Adrenal gland (tissue), 12 donors: Measurements from ENCODE around the gene KCNT2. TPM values are rescaled to one million over a fixed set of nuclear protein-coding genes. Genes with fewer than 3 reads are reported as not detected.
"Not testable (repeated sequence)": the region's sequence is repeated elsewhere in the genome, so short reads cannot be mapped to it uniquely, and the experiment has no call there.

ENCODE experiments used
- DNase-seq, 7 donors: peaks; one replicate each; pipeline ENCODE4 v3.0.0-alpha.2; 2019 to 2020
- H3K27ac ChIP-seq, 5 donors: fragments of 200-600 bp; sonication (generic) in 4 of 5; 1 replicate in 3 of 5; 2 replicates in 2 of 5; pipeline versions ENCODE4 v1.5.1 to v1.8.0; 2016 to 2020; ENCODE audit warnings: mild to moderate bottlenecking in 1 of 5
- H3K27me3 ChIP-seq: fragments of 200-600 bp; 2 replicates; pipeline ENCODE4 v1.8.0; 2021
- H3K36me3 ChIP-seq, 2 donors: fragments of 200-600 bp; replicated peaks in 1 of 2; 1 replicate in 1 of 2; 2 replicates in 1 of 2; pipeline versions ENCODE4 v1.5.1 to v1.8.0; 2018 to 2022
- H3K4me1 ChIP-seq, 2 donors: fragments of 200-600 bp; replicated peaks in 1 of 2; 1 replicate in 1 of 2; 2 replicates in 1 of 2; pipeline versions ENCODE4 v1.5.1 to v1.8.0; 2018 to 2021
- H3K4me3 ChIP-seq, 4 donors: fragments of 200-600 bp; sonication (generic) in 3 of 4; one replicate each; pipeline ENCODE4 v1.5.1; 2016 to 2018
- H3K9me3 ChIP-seq, 3 donors: fragments of 200-600 bp; sonication (generic) in 1 of 3; replicated peaks in 1 of 3; 1 replicate in 2 of 3; 2 replicates in 1 of 3; pipeline versions ENCODE4 v1.5.1 to v1.8.0; 2016 to 2021
- POLR2A ChIP-seq, 2 donors: fragments of 450-650 bp; IDR thresholded peaks; one replicate each; pipeline ENCODE4 v1.6.1; 2017; ENCODE audit warnings: antibody characterized with exemption in 2 of 2, mild to moderate bottlenecking in 2 of 2, moderate library complexity in 1 of 2
- WGBS, 4 donors: extraction: QIAGEN DNeasy Blood & Tissue Kit in 2 of 4; methylation state at CpG; one replicate each; pipeline versions ENCODE4 v1.1.5 to v1.1.7; 2013 to 2017; 5-methylcytosine and 5-hydroxymethylcytosine counted together
- intact Hi-C, 2 donors: fragments of 100-400 bp; cut with DNase I; formaldehyde crosslinking; loops; one replicate each; pipeline versions ENCODE4 v1.14.1 to v1.15.0; 2022 to 2023
- polyA plus RNA-seq, 3 donors: library from polyadenylated mRNA; stranded (reverse); fragments of 200-250 nt in 2 of 3; fragments of 350-450 nt in 1 of 3; fragmentation: Illumina TruSeq in 1 of 3; extraction: RNeasy Lipid Tissue Mini Kit (QIAGEN cat#74804) in 1 of 3; gene quantifications; one replicate each; pipeline ENCODE4 v1.2.3, GENCODE V29; 2013 to 2014
- total RNA-seq, 9 donors: library from RNA; depleted of rRNA in 4 of 9; stranded (reverse); fragments of >200 nt in 4 of 9; fragments of 120-200 nt in 1 of 9; fragmentation: NEBNext Ultra II Directional in 1 of 9; extraction: Animal tissue kit (Norgen Biotek cat#: 25700) in 1 of 9; gene quantifications; one replicate each; pipeline versions ENCODE4 v1.1.0 to v1.2.4, GENCODE V29; 2013 to 2023
- TF ChIP-seq, protein P1 (sequence below), 6 experiments: fragments of 450-650 bp in 4 of 6; fragments of 200-600 bp in 2 of 6; sonication (generic) in 1 of 6; IDR thresholded peaks; 1 replicate in 5 of 6; 2 replicates in 1 of 6; pipeline versions ENCODE4 v1.5.1 to v1.8.0; 2016 to 2021; ENCODE audit warnings: antibody characterized with exemption in 6 of 6, mild to moderate bottlenecking in 2 of 6, moderate library complexity in 1 of 6
- donor health status: healthy with polysubstance abuse.
- donor health status: Bipolar disorder and iron deficiency.
- donor health status: DM: yes; HTN: yes; CAD: no.
- donor health status: DM: no; HTN: no; CAD: no.
- donor health status: DM: no; HTN: no; CAD: no.
- donor health status: DM: yes; HTN: yes; CAD: no.

Gene KCNT2
- total and polyA plus RNA-seq, 12 donors, result 0.54 to 4.0 (median 1.2) TPM

- Histone ChIP-seq H3K4me3 (no peak overlapping the region), H3K36me3 (no peaks in the 10 kb centered on the region), H3K9me3 (no peaks in the 10 kb centered on the region), H3K4me1 (no peaks in the 10 kb centered on the region), H3K27me3 (no peaks in the 10 kb centered on the region), H3K27ac (no peak overlapping the region)
- 56 to 60% (median 58%) methylated on average over 6 of the region's 6 CpGs for WGBS, 4 donors
- intact Hi-C loops, result no loop called here
- no peak for DNase-seq
- TF ChIP-seq POLR2A (IDR thresholded peaks at IDR 0.05), result no peak
- TF ChIP-seq, protein P1, sequence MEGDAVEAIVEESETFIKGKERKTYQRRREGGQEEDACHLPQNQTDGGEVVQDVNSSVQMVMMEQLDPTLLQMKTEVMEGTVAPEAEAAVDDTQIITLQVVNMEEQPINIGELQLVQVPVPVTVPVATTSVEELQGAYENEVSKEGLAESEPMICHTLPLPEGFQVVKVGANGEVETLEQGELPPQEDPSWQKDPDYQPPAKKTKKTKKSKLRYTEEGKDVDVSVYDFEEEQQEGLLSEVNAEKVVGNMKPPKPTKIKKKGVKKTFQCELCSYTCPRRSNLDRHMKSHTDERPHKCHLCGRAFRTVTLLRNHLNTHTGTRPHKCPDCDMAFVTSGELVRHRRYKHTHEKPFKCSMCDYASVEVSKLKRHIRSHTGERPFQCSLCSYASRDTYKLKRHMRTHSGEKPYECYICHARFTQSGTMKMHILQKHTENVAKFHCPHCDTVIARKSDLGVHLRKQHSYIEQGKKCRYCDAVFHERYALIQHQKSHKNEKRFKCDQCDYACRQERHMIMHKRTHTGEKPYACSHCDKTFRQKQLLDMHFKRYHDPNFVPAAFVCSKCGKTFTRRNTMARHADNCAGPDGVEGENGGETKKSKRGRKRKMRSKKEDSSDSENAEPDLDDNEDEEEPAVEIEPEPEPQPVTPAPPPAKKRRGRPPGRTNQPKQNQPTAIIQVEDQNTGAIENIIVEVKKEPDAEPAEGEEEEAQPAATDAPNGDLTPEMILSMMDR (IDR thresholded peaks at IDR 0.05), result no peak
Observed at GRCh38 chr1:196271212-196271947, 336.9 kb downstream of the KCNT2 start.

DNA sequence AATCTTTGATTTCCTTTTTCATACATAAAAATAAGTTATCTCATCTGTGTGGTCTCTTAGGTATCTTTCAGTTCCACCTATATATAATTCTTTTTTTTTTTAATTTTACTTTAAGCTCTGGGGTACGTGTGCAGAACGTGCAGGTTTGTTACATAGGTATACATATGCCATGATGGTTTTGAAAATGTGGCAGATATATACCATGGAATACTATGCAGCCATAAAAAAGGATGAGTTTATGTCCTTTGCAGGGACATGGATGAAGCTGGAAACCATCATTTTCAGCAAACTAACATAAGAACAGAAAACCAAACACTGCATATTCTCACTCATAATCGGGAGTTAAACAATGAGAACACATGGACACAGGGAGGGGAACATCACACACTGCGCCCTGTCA is 345.2 kb downstream of the KCNT2 start:
- H3K4me1 ChIP-seq, DNase-seq, H3K36me3 ChIP-seq, H3K27ac ChIP-seq, H3K4me3 ChIP-seq, intact Hi-C loops, H3K9me3 ChIP-seq, H3K27me3 ChIP-seq: not testable (repeated sequence)
- 77 to 83% (median 81%) methylated on average over 4 of the region's 4 CpGs for WGBS, 4 donors

- H3K27ac ChIP-seq, result no peak overlapping the region
- H3K4me1 ChIP-seq, result no peaks in the 10 kb centered on the region
- H3K27me3 ChIP-seq, result no peaks in the 10 kb centered on the region
- H3K9me3 ChIP-seq, result no peaks in the 10 kb centered on the region
- H3K4me3 ChIP-seq, result no peak overlapping the region
- DNase-seq, result no peak
- H3K36me3 ChIP-seq, result no peaks in the 10 kb centered on the region
- TF ChIP-seq, protein P1 (IDR thresholded peaks at IDR 0.05), result no peak
- TF ChIP-seq POLR2A (IDR thresholded peaks at IDR 0.05), result no peak
- intact Hi-C loops, result no loop called here
Observed at GRCh38 chr1:196260270-196260669, 348.0 kb downstream of the KCNT2 start.

- no peak overlapping the region for H3K27ac ChIP-seq
- intact Hi-C loops, result no loop called here
- H3K4me1 ChIP-seq, result no peaks in the 10 kb centered on the region
- WGBS, 4 donors, result 51 to 67% (median 57%) methylated on average over 2 of the region's 2 CpGs
- H3K36me3 ChIP-seq, result no peaks in the 10 kb centered on the region
- H3K4me3 ChIP-seq, result no peak overlapping the region
- H3K27me3 ChIP-seq, result no peaks in the 10 kb centered on the region
- no peaks in the 10 kb centered on the region for H3K9me3 ChIP-seq
- no peak for DNase-seq
- TF ChIP-seq, protein P1 (IDR thresholded peaks at IDR 0.05), result no peak
- TF ChIP-seq POLR2A (IDR thresholded peaks at IDR 0.05), result no peak
Observed at GRCh38 chr1:196259316-196259715, 348.9 kb downstream of the KCNT2 start.

DNA sequence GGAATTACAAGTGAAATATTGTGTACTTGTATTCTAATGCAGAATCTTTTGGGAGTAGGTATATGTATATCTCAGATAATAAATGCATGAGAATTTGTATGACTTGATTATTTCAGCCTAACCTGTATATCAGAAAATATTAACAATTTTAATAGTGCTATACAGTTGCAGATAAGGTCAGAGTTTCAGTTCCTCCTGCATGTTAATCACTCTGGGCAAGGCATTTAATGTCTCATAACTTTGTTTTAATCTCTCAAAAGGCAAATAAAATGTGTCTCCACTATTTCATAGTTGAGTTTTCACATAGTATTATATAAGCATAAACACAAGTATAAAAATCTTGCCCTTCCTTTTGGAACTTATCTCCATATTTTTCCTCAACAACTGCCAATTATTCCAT is 352.5 kb downstream of the KCNT2 start:
- no peak for DNase-seq
- Histone ChIP-seq H3K27me3 (no peaks in the 10 kb centered on the region), H3K9me3 (no peaks in the 10 kb centered on the region), H3K4me3 (no peak overlapping the region), H3K36me3 (no peaks in the 10 kb centered on the region), H3K27ac (no peak overlapping the region), H3K4me1 (no peaks in the 10 kb centered on the region)
- TF ChIP-seq, protein P1 (IDR thresholded peaks at IDR 0.05), result no peak
- no peak for TF ChIP-seq POLR2A (IDR thresholded peaks at IDR 0.05)
- intact Hi-C loops, result no loop called here
